Stimulated activated CD8-positive, alpha-beta memory T cell treated with anti-CD3 and anti-CD28 coated beads, Interleukin-15, amount 100 ng/mL, for 4 hours (primary cell): Measurements from ENCODE around the gene MAGI2.

ENCODE experiments used
- DNase-seq, 2 donors: peaks; one replicate each; pipeline ENCODE4 v3.0.0-alpha.2; 2020; ENCODE audit warnings: low read depth in 2 of 2

The MAGI2 gene

DNA sequence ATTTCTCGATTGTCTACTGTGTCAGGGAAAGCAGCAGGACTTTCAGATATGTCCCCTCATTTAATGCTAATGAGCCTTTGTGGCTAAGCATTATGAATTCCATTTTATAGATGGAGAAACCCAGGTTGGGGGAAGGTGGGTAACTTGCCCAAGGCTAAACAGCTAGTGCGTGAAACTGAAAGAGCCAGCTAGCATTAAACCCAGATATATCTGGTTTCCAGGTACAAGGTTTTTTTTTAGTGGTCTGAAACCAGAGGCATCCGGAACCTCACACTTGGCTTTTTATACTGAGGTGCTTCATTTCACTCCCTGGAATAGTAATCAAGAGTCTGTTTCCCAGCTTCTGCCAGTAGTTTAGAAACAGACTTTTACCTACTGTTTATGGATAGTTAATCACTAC, 960.1 kb downstream of the MAGI2 start:
- DNase-seq = no peak

GRCh38 chr7:78492146-78492545, 961.3 kb downstream of the MAGI2 start:
- no peak for DNase-seq

GRCh38 chr7:78490524-78490923, 962.9 kb downstream of the MAGI2 start:
- DNase-seq = no peak

GRCh38 chr7:78489476-78490240, 963.8 kb downstream of the MAGI2 start:
- no peak for DNase-seq

DNA sequence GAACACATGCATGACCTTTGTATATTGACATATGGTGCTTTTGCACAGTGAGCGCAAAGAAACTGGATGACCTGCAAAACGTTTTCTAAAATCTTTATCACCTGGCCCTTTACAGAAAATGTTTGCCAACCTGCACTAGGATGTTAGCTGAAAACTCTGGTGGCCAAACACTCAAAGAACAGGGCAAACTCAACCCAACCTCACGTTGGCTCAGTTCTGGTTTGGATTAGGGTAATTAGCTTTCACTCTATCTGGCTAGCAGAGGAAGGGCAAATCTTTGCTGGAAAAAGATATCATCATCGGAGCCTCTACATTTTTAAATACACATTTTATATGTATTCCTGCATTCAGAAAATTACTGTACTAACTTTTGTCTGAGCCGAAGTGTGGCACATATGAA, 966.0 kb downstream of the MAGI2 start:
- DNase-seq = no peak

DNA sequence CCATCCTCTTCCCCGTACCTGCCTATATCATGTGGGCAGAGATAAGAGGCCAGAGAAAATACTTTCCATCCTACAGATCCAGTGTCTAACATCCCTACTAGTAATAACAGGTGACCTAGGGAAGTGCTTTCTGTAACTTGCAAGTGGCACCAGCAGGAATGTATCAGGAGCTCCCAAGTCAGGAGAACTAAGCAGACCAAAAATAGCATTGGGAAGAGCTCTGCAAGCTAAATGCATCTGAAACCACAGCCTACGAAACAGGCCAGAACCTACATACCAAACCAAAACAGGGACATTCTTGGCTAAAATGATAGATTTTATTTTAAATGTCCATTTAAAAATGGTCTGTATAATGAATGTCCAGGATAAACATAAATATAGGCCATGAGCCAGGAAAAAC, 974.1 kb downstream of the MAGI2 start:
- no peak for DNase-seq

GRCh38 chr7:78476851-78477405, 976.5 kb downstream of the MAGI2 start:
- no peak for DNase-seq

DNA sequence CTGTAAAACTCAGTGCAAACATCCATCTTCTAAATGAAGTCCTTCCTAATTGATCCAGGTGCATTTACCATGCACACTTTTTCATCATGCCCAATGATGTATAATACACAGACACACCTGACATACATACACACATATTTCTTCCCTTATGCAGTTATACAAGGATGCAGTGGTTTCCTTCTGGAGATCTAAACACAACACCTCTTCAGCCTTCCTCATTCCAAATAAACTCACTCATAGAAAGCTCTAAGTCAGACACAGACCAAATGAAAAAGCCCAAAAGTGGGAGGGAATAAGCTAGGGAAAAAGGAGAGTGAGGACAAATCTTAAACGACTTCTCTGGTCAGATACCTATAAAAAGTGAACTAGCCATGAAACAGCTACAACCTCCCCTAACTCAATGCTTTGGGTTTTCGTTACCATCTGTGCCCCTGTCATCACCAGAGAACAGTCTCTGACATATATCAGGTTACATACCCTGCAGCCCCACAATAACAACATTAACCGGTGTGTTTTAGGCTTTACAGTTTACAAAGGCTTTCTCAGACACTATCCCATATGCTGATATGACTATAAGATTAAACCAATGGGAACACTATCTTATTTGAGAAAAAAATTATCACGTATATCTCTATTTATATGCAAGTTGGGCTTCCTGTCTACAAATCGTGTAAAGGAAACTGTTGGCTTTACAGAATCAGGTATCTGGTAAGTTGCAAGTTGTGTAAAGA, 979.7 kb downstream of the MAGI2 start:
- no peak for DNase-seq

GRCh38 chr7:78473021-78473420, 980.4 kb downstream of the MAGI2 start:
- no peak for DNase-seq

DNA sequence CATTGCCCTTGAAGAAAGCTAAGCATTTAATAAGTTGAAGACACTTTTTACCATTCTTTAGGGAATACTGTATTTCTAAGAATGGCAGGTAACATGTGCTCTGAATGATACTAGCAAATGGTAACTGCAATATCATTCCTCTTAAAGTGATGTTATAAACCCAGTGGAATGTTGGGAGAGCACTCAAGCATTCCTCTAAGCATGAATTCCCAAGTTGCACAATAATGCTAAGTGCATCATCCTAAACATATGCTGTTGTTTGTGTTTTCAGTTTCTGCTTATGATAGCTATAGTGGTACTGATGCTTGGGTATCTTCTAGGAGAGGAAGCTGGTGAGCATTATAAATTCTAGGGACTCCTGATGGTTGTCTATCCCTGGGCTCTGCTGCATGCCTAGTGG, 980.9 kb downstream of the MAGI2 start:
- DNase-seq = no peak

GRCh38 chr7:78465894-78466293, 987.6 kb downstream of the MAGI2 start:
- DNase-seq = no peak

- DNase-seq = no peak
Observed at GRCh38 chr7:78463039-78463438, 990.4 kb downstream of the MAGI2 start.

- DNase-seq = no peak
Observed at GRCh38 chr7:78450706-78451105, 1002.8 kb downstream of the MAGI2 start.

- DNase-seq = no peak
Observed at GRCh38 chr7:78448911-78449310, 1004.6 kb downstream of the MAGI2 start.

GRCh38 chr7:78444267-78444666, 1009.2 kb downstream of the MAGI2 start:
- DNase-seq = no peak

DNA sequence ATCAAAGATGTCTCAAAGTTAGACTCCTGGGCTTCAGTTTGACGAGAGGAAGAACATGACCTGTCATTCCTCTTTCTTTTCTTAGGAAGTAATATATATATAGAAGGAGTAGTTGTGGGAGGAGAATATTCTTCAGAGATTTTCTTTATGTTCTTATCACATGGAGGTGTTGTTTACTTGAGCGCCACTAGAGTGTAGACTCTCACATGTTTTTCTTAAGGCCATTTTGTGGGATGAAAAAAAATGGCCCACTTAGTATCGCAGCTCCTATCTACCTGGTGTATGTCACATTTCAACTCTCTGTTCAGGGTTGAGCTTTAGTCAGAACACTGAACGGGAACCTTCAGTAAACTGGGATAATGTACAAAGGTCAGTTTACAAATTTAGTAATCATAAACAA, 1009.7 kb downstream of the MAGI2 start:
- DNase-seq = no peak

- no peak for DNase-seq
Observed at GRCh38 chr7:78441737-78442136, 1011.7 kb downstream of the MAGI2 start.

- DNase-seq = no peak
Observed at GRCh38 chr7:78438433-78438832, 1015.0 kb downstream of the MAGI2 start.

GRCh38 chr7:78437118-78437517, 1016.3 kb downstream of the MAGI2 start:
- DNase-seq = no peak

DNA sequence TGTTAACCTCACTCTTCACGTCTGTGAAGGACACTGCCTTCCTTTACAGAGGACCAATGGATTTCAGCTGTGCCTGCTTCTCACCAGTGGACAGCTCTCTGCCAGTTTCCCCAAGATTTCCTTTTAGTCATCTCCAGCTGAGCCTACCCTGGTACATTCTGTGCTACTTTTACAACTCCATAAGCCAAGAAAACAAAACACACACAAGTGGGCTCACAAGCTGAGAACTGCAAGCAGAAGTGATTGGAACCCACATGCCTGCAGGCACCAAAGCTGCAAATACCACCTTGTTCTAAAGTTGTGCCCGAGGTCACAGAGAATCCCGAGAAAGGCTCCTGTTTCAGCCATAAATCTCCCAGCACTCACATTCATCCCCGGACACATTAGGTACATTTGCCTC, 1018.1 kb downstream of the MAGI2 start:
- DNase-seq = no peak

DNA sequence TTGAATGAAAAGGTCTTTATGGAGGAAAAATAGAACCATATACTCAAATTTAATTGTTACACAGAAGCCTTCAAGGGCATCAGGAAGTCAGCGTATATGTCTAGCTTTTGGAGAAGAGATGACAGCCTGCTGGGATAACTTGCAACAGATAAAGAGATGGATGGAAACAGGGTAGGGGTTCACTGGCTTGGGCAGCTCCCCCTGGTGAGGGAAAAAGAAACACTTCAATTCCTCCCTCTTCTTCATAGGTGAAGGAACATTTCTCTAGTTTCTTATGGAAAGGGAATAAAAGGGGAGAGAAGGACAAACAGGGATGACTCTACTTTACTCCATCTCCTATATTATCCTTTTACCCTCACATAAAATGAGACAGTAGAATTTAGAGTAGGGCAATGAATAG, 1019.2 kb downstream of the MAGI2 start:
- no peak for DNase-seq

- DNase-seq = no peak
Observed at GRCh38 chr7:78433421-78433820, 1020.0 kb downstream of the MAGI2 start.

DNA sequence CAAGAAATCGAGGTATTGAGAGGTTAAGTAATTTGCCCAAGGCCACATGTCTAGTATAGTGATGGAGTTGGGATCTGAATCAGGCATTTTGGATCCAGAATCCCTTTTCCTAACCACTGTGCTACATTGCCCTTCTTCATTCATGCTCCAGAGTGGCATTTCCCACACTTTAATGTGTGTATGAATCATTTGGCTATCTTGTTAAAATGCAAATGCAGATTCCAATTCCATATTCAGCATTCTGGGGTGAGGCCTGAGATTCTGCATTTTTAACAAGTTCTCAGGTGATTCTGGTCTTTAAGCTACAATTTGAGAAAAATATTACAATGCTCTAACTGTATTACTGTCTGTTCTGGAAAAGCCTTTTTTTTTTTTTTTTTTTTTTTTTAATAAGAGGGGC, 1023.6 kb downstream of the MAGI2 start:
- no peak for DNase-seq
